ENCODE results near the gene ABCA9. TPM values are rescaled to one million over a fixed set of nuclear protein-coding genes. Genes with fewer than 3 reads are reported as not detected.
"Not testable (repeated sequence)": the region's sequence is repeated elsewhere in the genome, so short reads cannot be mapped to it uniquely, and the experiment has no call there.

ABCA9 gene
- polyA plus RNA-seq, 1 experiment, result 0.06 TPM

GRCh38 chr17:68954146-68954896, 106.4 kb downstream of the ABCA9 start:
- ChIA-PET CTCF (interaction anchor here (1.3 kb wide), 1 partner anchor 294 kb away, joined by 3 read pairs; no protein-coding TSS in a partner anchor), POLR2A (interaction anchor here (0.5 kb wide), 1 partner anchor 119 kb away, joined by 4 read pairs; no protein-coding TSS in a partner anchor)
- no peak overlapping the region for H3K4me3 ChIP-seq (ENCODE audit: low read depth, low read length)
- H3K27me3 ChIP-seq (ENCODE audit: control insufficient read depth, insufficient read depth, low read length), result no peaks in the 10 kb centered on the region
- peak; percentile 15 for DNase-seq (ENCODE audit: low read depth)
- no peaks in the 10 kb centered on the region for H3K36me3 ChIP-seq (ENCODE audit: control insufficient read depth, insufficient read depth, low read length)
- no peak for TF ChIP-seq CTCF (IDR thresholded peaks at IDR 0.05; ENCODE audit: insufficient read depth, low read depth, low read length)

GRCh38 chr17:68953340-68953997, 107.3 kb downstream of the ABCA9 start:
- ChIA-PET POLR2A (no interaction called here), CTCF (interaction anchor here (1.1 to 1.3 kb wide), 2 partner anchors 176 to 295 kb away, joined by 3 read pairs; no protein-coding TSS in a partner anchor)
- H3K4me3 ChIP-seq (ENCODE audit: low read depth, low read length), result no peak overlapping the region

GRCh38 chr17:68950725-68951124, 110.0 kb downstream of the ABCA9 start:
- TF ChIP-seq CTCF (IDR thresholded peaks at IDR 0.05; ENCODE audit: insufficient read depth, low read depth, low read length), result no peak
- DNase-seq (ENCODE audit: low read depth), result no peak
- Histone ChIP-seq H3K36me3 (ENCODE audit: control insufficient read depth, insufficient read depth, low read length) (no peaks in the 10 kb centered on the region), H3K4me3 (ENCODE audit: low read depth, low read length) (no peak overlapping the region), H3K27me3 (ENCODE audit: control insufficient read depth, insufficient read depth, low read length) (no peaks in the 10 kb centered on the region)
- CTCF ChIA-PET, result no interaction called here
- POLR2A ChIA-PET, result no interaction called here

More at GRCh38 chr17:68953340-68953997, 107.3 kb downstream of the ABCA9 start:
- no peaks in the 10 kb centered on the region for H3K36me3 ChIP-seq (ENCODE audit: control insufficient read depth, insufficient read depth, low read length)
- H3K27me3 ChIP-seq (ENCODE audit: control insufficient read depth, insufficient read depth, low read length), result no peaks in the 10 kb centered on the region
- no peak for DNase-seq (ENCODE audit: low read depth)
- TF ChIP-seq CTCF (IDR thresholded peaks at IDR 0.05; ENCODE audit: insufficient read depth, low read depth, low read length), result no peak

GRCh38 chr17:68947868-68948267, 112.9 kb downstream of the ABCA9 start:
- H3K36me3 ChIP-seq (ENCODE audit: control insufficient read depth, insufficient read depth, low read length); H3K4me3 ChIP-seq (ENCODE audit: low read depth, low read length); H3K27me3 ChIP-seq (ENCODE audit: control insufficient read depth, insufficient read depth, low read length); DNase-seq (ENCODE audit: low read depth); POLR2A ChIA-PET; CTCF ChIA-PET: not testable (repeated sequence)

- Histone ChIP-seq H3K4me3 (ENCODE audit: low read depth, low read length) (no peak overlapping the region), H3K27me3 (ENCODE audit: control insufficient read depth, insufficient read depth, low read length) (no peaks in the 10 kb centered on the region), H3K36me3 (ENCODE audit: control insufficient read depth, insufficient read depth, low read length) (no peaks in the 10 kb centered on the region)
- no peak for DNase-seq (ENCODE audit: low read depth)
- TF ChIP-seq CTCF (IDR thresholded peaks at IDR 0.05; ENCODE audit: insufficient read depth, low read depth, low read length), result no peak
- ChIA-PET POLR2A (no interaction called here), CTCF (no interaction called here)
Measured at GRCh38 chr17:68944435-68945035, 116.2 kb downstream of the ABCA9 start.

GRCh38 chr17:68943812-68944182, 116.9 kb downstream of the ABCA9 start:
- H3K4me3 ChIP-seq (ENCODE audit: low read depth, low read length); H3K36me3 ChIP-seq (ENCODE audit: control insufficient read depth, insufficient read depth, low read length); CTCF ChIA-PET; H3K27me3 ChIP-seq (ENCODE audit: control insufficient read depth, insufficient read depth, low read length); DNase-seq (ENCODE audit: low read depth); POLR2A ChIA-PET: not testable (repeated sequence)

All from BJ (cell line).